ENCODE results near the gene PCYOX1L. TPM values are rescaled to one million over a fixed set of nuclear protein-coding genes. Genes with fewer than 3 reads are reported as not detected.

PCYOX1L gene
- total and polyA plus RNA-seq, 2 donors (not counting 1 experiment from before 2014, with no cell fraction given): 7.6 to 9.1 TPM

DNA sequence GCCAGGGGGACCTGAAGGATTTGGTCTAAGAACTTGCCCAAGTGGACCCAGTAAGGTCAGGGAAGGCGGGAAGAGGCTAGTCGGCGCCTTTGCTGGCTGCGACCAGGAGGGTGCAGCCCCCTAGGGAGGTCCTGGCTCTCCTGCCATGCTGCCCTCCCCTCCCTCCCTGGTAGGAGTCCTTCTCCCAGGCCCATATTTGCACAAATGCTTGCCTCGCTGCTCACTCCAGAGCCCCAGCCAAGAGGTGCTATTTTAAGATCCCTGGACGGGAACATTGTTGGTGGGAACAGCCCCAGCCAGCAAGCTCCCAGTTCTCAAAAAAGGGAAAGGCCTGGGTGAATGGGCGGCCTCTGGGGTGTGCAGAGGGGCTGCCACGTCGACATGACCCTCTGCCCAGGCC lies 25.6 kb downstream of the PCYOX1L start:
- Histone ChIP-seq H3K4me1 (ENCODE audit: control insufficient read depth, extremely low read depth, insufficient read depth, low read length) (peaks cover 33% of the 10 kb centered on the region), H3K9ac (ENCODE audit: insufficient read depth, low read length) (peak overlapping the region; percentile 18), H3K4me3 (replicated peaks in 1 of 4; ENCODE audit: control extremely low read depth in 1 of 4, insufficient read depth in 1 of 4, low read depth in 3 of 4, low read length in 4 of 4) (no peak overlapping the region), H3K79me2 (ENCODE audit: control insufficient read depth, insufficient read depth, low read length) (no peaks in the 10 kb centered on the region), H2AFZ (ENCODE audit: low read length) (no peak overlapping the region), H3K27me3 (ENCODE audit: control insufficient read depth, insufficient read depth, low read length) (no peaks in the 10 kb centered on the region), H3K27ac (ENCODE audit: insufficient read depth, low read length) (no peak overlapping the region), H3K36me3 (ENCODE audit: control insufficient read depth, insufficient read depth, low read length) (no peaks in the 10 kb centered on the region), H3K4me2 (ENCODE audit: extremely low read depth, insufficient read depth, low read length) (no peak overlapping the region), H3K9me3 (ENCODE audit: control insufficient read depth, insufficient read depth, low read depth, low read length) (no peaks in the 10 kb centered on the region), H4K20me1 (ENCODE audit: control insufficient read depth, extremely low read depth, insufficient read depth, low read length) (no peaks in the 10 kb centered on the region)
- TF ChIP-seq CTCF (conservative IDR thresholded peaks at IDR 0.05 in 1 of 2, IDR thresholded peaks at IDR 0.05 in 1 of 2; ENCODE audit: low read depth in 1 of 2, low read length in 2 of 2) (no peak), EZH2 (IDR thresholded peaks at IDR 0.05; ENCODE audit: low read length, missing control alignments) (no peak)
- DNase-seq (ENCODE audit: low read depth in 2 of 2): peak in 1 of 2 donors; percentile 49

DNA sequence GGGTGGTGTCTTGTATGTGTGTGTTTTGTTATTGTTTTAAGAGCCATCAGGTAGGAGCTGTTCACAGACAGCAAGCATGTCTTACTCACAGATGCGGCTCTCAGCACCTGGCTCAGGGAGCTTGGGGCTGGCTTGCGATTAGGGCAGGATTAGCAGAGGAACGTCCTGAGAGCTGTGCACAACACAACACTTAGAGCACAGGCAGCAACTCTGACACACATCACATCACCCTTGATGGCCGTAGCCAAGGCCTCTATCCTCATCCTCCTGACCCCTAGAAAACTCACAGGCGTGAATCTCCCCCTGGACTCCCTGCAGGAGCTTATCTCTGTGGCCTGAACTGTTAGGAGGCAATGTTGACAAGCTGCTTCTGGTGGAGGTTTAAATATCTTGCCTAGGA lies 28.3 kb downstream of the PCYOX1L start:
- no peaks in the 10 kb centered on the region for H3K27me3 ChIP-seq (ENCODE audit: control insufficient read depth, insufficient read depth, low read length)
- peaks cover 36% of the 10 kb centered on the region for H3K4me1 ChIP-seq (ENCODE audit: control insufficient read depth, extremely low read depth, insufficient read depth, low read length)
- no peaks in the 10 kb centered on the region for H3K79me2 ChIP-seq (ENCODE audit: control insufficient read depth, insufficient read depth, low read length)
- H2AFZ ChIP-seq (ENCODE audit: low read length): no peak overlapping the region
- no peaks in the 10 kb centered on the region for H3K9me3 ChIP-seq (ENCODE audit: control insufficient read depth, insufficient read depth, low read depth, low read length)
- H3K4me2 ChIP-seq (ENCODE audit: extremely low read depth, insufficient read depth, low read length): no peak overlapping the region
- TF ChIP-seq CTCF (conservative IDR thresholded peaks at IDR 0.05 in 1 of 2, IDR thresholded peaks at IDR 0.05 in 1 of 2; ENCODE audit: low read depth in 1 of 2, low read length in 2 of 2): no peak
- no peak for TF ChIP-seq EZH2 (IDR thresholded peaks at IDR 0.05; ENCODE audit: low read length, missing control alignments)
- H3K9ac ChIP-seq (ENCODE audit: insufficient read depth, low read length): no peak overlapping the region
- H4K20me1 ChIP-seq (ENCODE audit: control insufficient read depth, extremely low read depth, insufficient read depth, low read length): no peaks in the 10 kb centered on the region
- no peak for DNase-seq (ENCODE audit: low read depth in 2 of 2)
- H3K36me3 ChIP-seq (ENCODE audit: control insufficient read depth, insufficient read depth, low read length): no peaks in the 10 kb centered on the region
- H3K27ac ChIP-seq (ENCODE audit: insufficient read depth, low read length): peak overlapping the region; percentile 71
- no peak overlapping the region for H3K4me3 ChIP-seq (replicated peaks in 1 of 4; ENCODE audit: control extremely low read depth in 1 of 4, insufficient read depth in 1 of 4, low read depth in 3 of 4, low read length in 4 of 4)

DNA sequence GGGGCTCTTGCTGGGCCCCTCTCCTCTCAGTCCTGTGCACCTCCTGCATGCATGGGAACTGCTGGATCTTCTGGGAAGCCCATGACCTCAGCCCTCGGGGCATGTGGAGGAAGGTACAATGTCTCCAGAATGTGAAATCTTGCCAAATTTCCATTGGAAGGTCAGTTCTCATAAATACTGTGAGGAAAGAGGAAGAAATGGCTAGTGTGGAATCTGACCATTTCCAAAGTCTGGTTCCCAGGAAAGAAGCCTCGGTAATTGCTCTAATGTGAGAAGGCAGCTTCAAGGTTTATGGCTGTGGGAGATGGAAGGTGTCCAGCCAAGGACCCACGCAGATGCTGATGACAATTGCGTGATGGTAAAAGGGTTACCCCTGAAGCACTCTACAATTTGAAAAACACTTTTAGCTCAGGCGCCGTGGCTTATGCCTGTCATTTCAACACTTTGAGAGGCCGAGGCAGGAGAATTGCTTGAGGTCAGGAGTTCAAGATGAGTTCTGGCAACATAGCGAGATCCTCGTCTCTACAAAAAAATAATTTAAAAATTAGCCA lies 29.3 kb downstream of the PCYOX1L start:
- Histone ChIP-seq H3K4me2 (ENCODE audit: extremely low read depth, insufficient read depth, low read length) (no peak overlapping the region), H3K9me3 (ENCODE audit: control insufficient read depth, insufficient read depth, low read depth, low read length) (no peaks in the 10 kb centered on the region), H2AFZ (ENCODE audit: low read length) (no peak overlapping the region), H4K20me1 (ENCODE audit: control insufficient read depth, extremely low read depth, insufficient read depth, low read length) (no peaks in the 10 kb centered on the region), H3K9ac (ENCODE audit: insufficient read depth, low read length) (peak overlapping the region; percentile 1), H3K36me3 (ENCODE audit: control insufficient read depth, insufficient read depth, low read length) (no peaks in the 10 kb centered on the region), H3K27me3 (ENCODE audit: control insufficient read depth, insufficient read depth, low read length) (no peaks in the 10 kb centered on the region), H3K4me3 (replicated peaks in 1 of 4; ENCODE audit: control extremely low read depth in 1 of 4, insufficient read depth in 1 of 4, low read depth in 3 of 4, low read length in 4 of 4) (no peak overlapping the region), H3K4me1 (ENCODE audit: control insufficient read depth, extremely low read depth, insufficient read depth, low read length) (peaks cover 33% of the 10 kb centered on the region), H3K79me2 (ENCODE audit: control insufficient read depth, insufficient read depth, low read length) (no peaks in the 10 kb centered on the region), H3K27ac (ENCODE audit: insufficient read depth, low read length) (peak overlapping the region; percentile 71)
- DNase-seq (ENCODE audit: low read depth in 2 of 2): peak; percentile 50 to 79
- no peak for TF ChIP-seq EZH2 (IDR thresholded peaks at IDR 0.05; ENCODE audit: low read length, missing control alignments)

All from fibroblast of lung (primary cell).